Endodermal cell (in vitro differentiated cells): ENCODE data around the gene C1orf141. TPM values are rescaled to one million over a fixed set of nuclear protein-coding genes. Genes with fewer than 3 reads are reported as not detected.

Experiments
- DNase-seq: peaks from one replicate; pipeline ENCODE4 v3.0.0-alpha.2; 2017
- H3K27ac ChIP-seq: 2 replicates; pipeline ENCODE4 v1.5.1; 2013; ENCODE audit warnings: mild to moderate bottlenecking, low read depth, low read length, moderate library complexity
- H3K27me3 ChIP-seq: 2 replicates; pipeline ENCODE4 v1.6.1; 2013; ENCODE audit warnings: mild to moderate bottlenecking, low read length, moderate library complexity; ENCODE audit not compliant: insufficient read depth, control insufficient read depth, poor library complexity, severe bottlenecking
- H3K36me3 ChIP-seq: 2 replicates; pipeline ENCODE4 v1.7.0; 2013; ENCODE audit warnings: mild to moderate bottlenecking, low read length, moderate library complexity; ENCODE audit not compliant: control insufficient read depth, insufficient read depth
- H3K4me1 ChIP-seq: one replicate; pipeline ENCODE4 v1.7.0; 2013; ENCODE audit warnings: low read length; ENCODE audit not compliant: control insufficient read depth, insufficient read depth
- H3K4me3 ChIP-seq: 2 replicates; pipeline ENCODE4 v1.5.1; 2013; ENCODE audit warnings: mild to moderate bottlenecking, low read length, moderate library complexity
- H3K9ac ChIP-seq: 2 replicates; pipeline ENCODE4 v1.6.1; 2013; ENCODE audit warnings: mild to moderate bottlenecking, low read length, moderate library complexity; ENCODE audit not compliant: poor library complexity, severe bottlenecking; ENCODE audit errors: extremely low read depth
- H3K9me3 ChIP-seq: 2 replicates; pipeline ENCODE4 v1.6.1; 2013; ENCODE audit warnings: mild to moderate bottlenecking, low read length, moderate library complexity; ENCODE audit not compliant: control insufficient read depth
- H3K27ac Mint-ChIP-seq: 2 replicates; pipeline ENCODE4 v1.8.0; 2020; ENCODE audit warnings: mixed read lengths
- H3K27me3 Mint-ChIP-seq: 2 replicates; pipeline ENCODE4 v1.8.0; 2021; ENCODE audit warnings: mild to moderate bottlenecking, mixed read lengths; ENCODE audit not compliant: insufficient read depth
- H3K36me3 Mint-ChIP-seq: 2 replicates; pipeline ENCODE4 v1.8.0; 2020; ENCODE audit warnings: low read depth, mixed read lengths
- H3K4me1 Mint-ChIP-seq: 2 replicates; pipeline ENCODE4 v1.8.0; 2020; ENCODE audit warnings: mixed read lengths
- H3K4me3 Mint-ChIP-seq: 2 replicates; pipeline ENCODE4 v1.8.0; 2020; ENCODE audit warnings: mild to moderate bottlenecking, moderate library complexity, mixed read lengths
- H3K9me3 Mint-ChIP-seq: 2 replicates; pipeline ENCODE4 v1.8.0; 2020; ENCODE audit warnings: mild to moderate bottlenecking, mixed read lengths
- WGBS, 2 experiments: methylation state at CpG; one replicate each; pipeline versions ENCODE4 v1.1.5 to v1.1.7; 2013; ENCODE audit warnings: missing lambda C conversion rate in 2 of 2, mixed read lengths in 1 of 2; ENCODE audit not compliant: insufficient coverage in 1 of 2, insufficient read length in 1 of 2; 5-methylcytosine and 5-hydroxymethylcytosine counted together
- total RNA-seq, 2 donors: library from RNA; stranded (reverse); fragmentation: NEBNext Ultra II Directional in 1 of 2; extraction: Animal tissue kit (Norgen Biotek cat#: 25700) in 1 of 2; gene quantifications; 2 replicates in 1 of 2; 3 replicates in 1 of 2; pipeline ENCODE4 v1.2.1, GENCODE V29; 2021
- TF ChIP-seq, protein P1 (sequence below): fragments of 200-600 bp; sonication (generic); conservative IDR thresholded peaks from 2 replicates; pipeline ENCODE4 v1.5.0; 2021; ENCODE audit warnings: antibody characterized with exemption, mild to moderate bottlenecking

Gene C1orf141
- total RNA-seq, 2 donors from 2014 or later, result not detected

DNA sequence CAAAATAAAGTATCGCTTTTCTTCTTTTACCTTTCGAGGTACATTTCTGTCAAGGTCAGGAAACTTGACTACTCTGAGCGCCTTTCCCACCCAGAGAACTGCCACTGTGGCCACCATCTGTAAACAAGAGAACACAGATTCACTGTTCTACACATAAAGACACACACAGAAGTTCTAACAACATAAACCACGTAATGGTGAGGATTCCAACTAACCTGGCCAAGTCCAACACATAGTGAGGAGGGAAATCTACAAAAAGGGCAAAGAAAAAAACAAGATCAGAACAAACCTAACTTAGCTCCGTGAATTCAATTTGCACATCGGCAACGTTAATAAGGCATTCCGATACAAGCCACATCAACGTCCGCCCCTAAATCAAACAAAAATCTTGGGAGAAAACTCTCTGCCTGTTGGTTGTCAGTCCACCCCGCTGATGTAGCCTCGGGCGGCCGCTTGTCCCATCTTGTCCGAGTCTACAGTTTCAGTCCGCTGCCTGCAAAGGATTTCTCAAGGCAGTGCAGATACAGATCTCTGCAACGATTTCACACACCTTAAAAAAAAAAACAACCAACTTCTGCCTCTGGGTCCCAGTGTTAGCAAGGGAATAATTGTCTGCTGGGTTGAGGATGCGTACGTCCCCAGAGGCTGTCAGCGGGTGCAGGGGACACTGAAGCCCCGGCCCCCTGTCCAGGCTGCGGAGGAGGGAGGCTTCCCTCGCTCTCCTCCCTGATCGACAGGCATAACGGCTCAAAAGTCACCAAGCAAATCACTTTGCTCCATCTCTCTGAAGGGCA, 81.8 kb downstream of the C1orf141 start:
- peaks cover 16% of the 10 kb centered on the region for H3K4me1 Mint-ChIP-seq
- Histone ChIP-seq H3K27ac (peak overlapping the region; percentile 92), H3K36me3 (peaks cover 22% of the 10 kb centered on the region), H3K9me3 (no peaks in the 10 kb centered on the region), H3K27me3 (no peaks in the 10 kb centered on the region), H3K9ac (peak overlapping the region; percentile 77), H3K4me3 (peak overlapping the region; percentile 93), H3K4me1 (no peaks in the 10 kb centered on the region)
- peak; percentile 71 for DNase-seq
- TF ChIP-seq, protein P1, sequence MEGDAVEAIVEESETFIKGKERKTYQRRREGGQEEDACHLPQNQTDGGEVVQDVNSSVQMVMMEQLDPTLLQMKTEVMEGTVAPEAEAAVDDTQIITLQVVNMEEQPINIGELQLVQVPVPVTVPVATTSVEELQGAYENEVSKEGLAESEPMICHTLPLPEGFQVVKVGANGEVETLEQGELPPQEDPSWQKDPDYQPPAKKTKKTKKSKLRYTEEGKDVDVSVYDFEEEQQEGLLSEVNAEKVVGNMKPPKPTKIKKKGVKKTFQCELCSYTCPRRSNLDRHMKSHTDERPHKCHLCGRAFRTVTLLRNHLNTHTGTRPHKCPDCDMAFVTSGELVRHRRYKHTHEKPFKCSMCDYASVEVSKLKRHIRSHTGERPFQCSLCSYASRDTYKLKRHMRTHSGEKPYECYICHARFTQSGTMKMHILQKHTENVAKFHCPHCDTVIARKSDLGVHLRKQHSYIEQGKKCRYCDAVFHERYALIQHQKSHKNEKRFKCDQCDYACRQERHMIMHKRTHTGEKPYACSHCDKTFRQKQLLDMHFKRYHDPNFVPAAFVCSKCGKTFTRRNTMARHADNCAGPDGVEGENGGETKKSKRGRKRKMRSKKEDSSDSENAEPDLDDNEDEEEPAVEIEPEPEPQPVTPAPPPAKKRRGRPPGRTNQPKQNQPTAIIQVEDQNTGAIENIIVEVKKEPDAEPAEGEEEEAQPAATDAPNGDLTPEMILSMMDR, result no peak
- peaks cover 4% of the 10 kb centered on the region for H3K27me3 Mint-ChIP-seq
- H3K27ac Mint-ChIP-seq, result peak overlapping the region; percentile 82
- H3K4me3 Mint-ChIP-seq, result peak overlapping the region; percentile 77
- peaks cover 22% of the 10 kb centered on the region for H3K36me3 Mint-ChIP-seq
- no peaks in the 10 kb centered on the region for H3K9me3 Mint-ChIP-seq
- 9% methylated on average over 19 to 25 of the region's 25 CpGs for WGBS, 2 experiments

DNA sequence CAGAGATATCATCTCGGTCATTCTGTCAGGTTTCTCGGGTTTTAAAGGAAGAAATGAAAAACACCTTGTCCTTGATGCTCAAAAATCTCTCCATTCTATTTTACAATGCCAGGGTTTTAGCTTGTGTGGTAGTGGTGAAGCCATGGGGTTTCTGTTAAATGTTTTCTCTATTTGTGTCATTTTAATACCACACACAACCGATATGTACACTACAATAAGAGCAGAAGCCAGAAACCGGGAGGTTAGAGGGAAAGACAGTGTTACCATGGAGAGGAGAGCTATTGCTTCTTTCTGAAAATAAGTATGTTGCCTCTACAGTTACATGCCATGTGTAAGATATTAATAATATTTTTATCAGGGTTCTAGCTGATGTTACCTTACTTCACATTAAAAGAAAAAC, 83.6 kb downstream of the C1orf141 start:
- H3K36me3 Mint-ChIP-seq, result peaks cover 24% of the 10 kb centered on the region
- Histone ChIP-seq H3K9ac (no peak overlapping the region), H3K4me3 (no peak overlapping the region), H3K9me3 (no peaks in the 10 kb centered on the region), H3K27ac (no peak overlapping the region), H3K36me3 (peaks cover 39% of the 10 kb centered on the region), H3K27me3 (no peaks in the 10 kb centered on the region), H3K4me1 (no peaks in the 10 kb centered on the region)
- H3K27me3 Mint-ChIP-seq, result peaks cover 4% of the 10 kb centered on the region
- peaks cover 16% of the 10 kb centered on the region for H3K4me1 Mint-ChIP-seq
- 50% methylated on average over 2 of the region's 4 CpGs; no CpG with 5 or more reads in 1 of the 2 experiments for WGBS, 2 experiments
- DNase-seq, result no peak
- H3K9me3 Mint-ChIP-seq, result no peaks in the 10 kb centered on the region
- H3K27ac Mint-ChIP-seq, result no peak overlapping the region
- TF ChIP-seq, protein P1, result no peak
- no peak overlapping the region for H3K4me3 Mint-ChIP-seq

DNA sequence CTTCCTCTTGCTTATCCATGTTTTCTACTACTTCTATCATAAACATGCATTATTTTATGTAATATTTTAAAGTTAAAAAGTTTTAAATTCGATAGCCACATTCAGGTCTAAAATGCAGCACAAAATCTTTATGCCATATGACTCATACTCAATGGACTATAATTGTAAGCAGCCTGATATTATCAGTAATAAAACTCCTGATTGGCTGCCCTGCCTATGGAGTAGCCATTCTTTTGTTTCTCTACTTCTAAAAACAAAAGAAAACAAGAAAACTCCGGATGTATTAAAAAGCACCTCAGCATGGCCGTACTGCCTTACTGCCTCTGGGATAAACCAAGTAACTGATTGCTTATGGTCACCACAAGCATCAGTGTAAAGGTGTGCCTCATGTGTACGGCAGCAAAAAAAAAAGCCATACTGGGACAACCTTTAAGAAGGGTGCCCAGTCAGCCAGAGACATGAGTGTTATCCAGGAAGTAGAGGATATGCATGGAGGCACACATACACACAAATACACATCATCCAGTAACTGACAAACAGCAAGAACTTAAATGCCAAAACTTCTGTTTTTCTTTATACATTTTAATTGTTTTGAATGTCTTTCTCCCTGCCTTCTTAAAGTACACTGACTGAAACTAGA, 90.0 kb downstream of the C1orf141 start:
- TF ChIP-seq, protein P1, result no peak
- Mint-ChIP-seq H3K27me3 (no peaks in the 10 kb centered on the region), H3K4me3 (no peak overlapping the region), H3K9me3 (no peaks in the 10 kb centered on the region), H3K4me1 (no peaks in the 10 kb centered on the region), H3K27ac (no peak overlapping the region), H3K36me3 (peaks cover 42% of the 10 kb centered on the region)
- H3K4me1 ChIP-seq, result no peaks in the 10 kb centered on the region
- no peaks in the 10 kb centered on the region for H3K27me3 ChIP-seq
- no peaks in the 10 kb centered on the region for H3K9me3 ChIP-seq
- peaks cover 89% of the 10 kb centered on the region for H3K36me3 ChIP-seq
- 94 to 97% methylated on average over 3 to 4 of the region's 4 CpGs for WGBS, 2 experiments
- no peak overlapping the region for H3K27ac ChIP-seq
- no peak for DNase-seq
- no peak overlapping the region for H3K9ac ChIP-seq
- H3K4me3 ChIP-seq, result no peak overlapping the region
